ENCODE results near the gene PBRM1.

DNA sequence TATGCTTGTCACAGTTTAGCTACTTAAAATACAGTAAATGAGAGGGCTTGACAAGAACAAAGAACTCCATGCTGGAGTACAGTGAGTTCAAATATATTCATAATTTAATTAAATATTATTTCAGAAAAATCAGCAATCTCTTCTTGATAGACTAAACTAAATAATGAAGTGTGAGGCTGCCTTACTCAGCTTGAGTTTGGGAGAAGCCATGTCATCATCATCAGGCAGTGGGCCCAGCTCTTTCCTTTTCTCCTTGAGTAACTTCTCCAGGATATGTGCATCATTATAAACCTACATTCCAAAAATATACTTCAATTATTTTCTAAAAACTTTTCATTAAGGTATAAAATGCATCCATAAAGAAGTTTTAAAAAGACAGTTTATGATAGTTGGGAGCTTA is 70.5 kb downstream of the PBRM1 start:
- TF ChIP-seq POLR2A (IDR thresholded peaks at IDR 0.05; ENCODE audit: low read depth, low read length) (no peak), POLR2AphosphoS5 (IDR thresholded peaks at IDR 0.05; ENCODE audit: low read depth, low read length) (no peak), TAF1 (IDR thresholded peaks at IDR 0.05; ENCODE audit: borderline replicate concordance, low read depth, low read length) (no peak)
